Spleen (tissue), 11 donors: Measurements from ENCODE around the gene YEATS2. TPM values are rescaled to one million over a fixed set of nuclear protein-coding genes. Genes with fewer than 3 reads are reported as not detected.

Source experiments
- DNase-seq: peaks from one replicate; pipeline ENCODE4 v3.0.0-alpha.2; 2020
- H3K27ac ChIP-seq, 8 donors: fragments of 200-600 bp; sonication (generic) in 7 of 8; 1 replicate in 4 of 8; 2 replicates in 4 of 8; pipeline versions ENCODE4 v1.5.0 to v1.8.0; 2016 to 2021; ENCODE audit warnings: inconsistent platforms in 4 of 8, mild to moderate bottlenecking in 4 of 8, moderate library complexity in 1 of 8
- H3K27me3 ChIP-seq, 7 donors: fragments of 200-600 bp; sonication (generic) in 6 of 7; replicated peaks in 1 of 7; 1 replicate in 4 of 7; 2 replicates in 3 of 7; pipeline versions ENCODE4 v1.5.0 to v1.8.0; 2016 to 2021; ENCODE audit warnings: inconsistent platforms in 3 of 7, mild to moderate bottlenecking in 1 of 7
- H3K36me3 ChIP-seq, 6 donors: fragments of 200-600 bp; sonication (generic) in 5 of 6; 1 replicate in 4 of 6; 2 replicates in 2 of 6; pipeline versions ENCODE4 v1.5.0 to v1.8.0; 2016 to 2021; ENCODE audit warnings: inconsistent platforms in 2 of 6
- H3K4me1 ChIP-seq, 6 donors: fragments of 200-600 bp; sonication (generic) in 5 of 6; 1 replicate in 3 of 6; 2 replicates in 3 of 6; pipeline versions ENCODE4 v1.5.0 to v1.8.0; 2016 to 2021; ENCODE audit warnings: inconsistent platforms in 3 of 6
- H3K4me3 ChIP-seq, 8 donors: fragments of 200-600 bp; sonication (generic) in 7 of 8; 1 replicate in 4 of 8; 2 replicates in 4 of 8; pipeline versions ENCODE4 v1.5.0 to v1.8.0; 2016 to 2021; ENCODE audit warnings: inconsistent platforms in 4 of 8, mild to moderate bottlenecking in 4 of 8, moderate library complexity in 2 of 8
- H3K9me3 ChIP-seq, 8 donors: fragments of 200-600 bp; sonication (generic) in 7 of 8; 1 replicate in 4 of 8; 2 replicates in 4 of 8; pipeline versions ENCODE4 v1.5.0 to v1.8.0; 2016 to 2021; ENCODE audit warnings: inconsistent platforms in 4 of 8
- POLR2A ChIP-seq, 3 donors: fragments of 450-650 bp; IDR thresholded peaks; one replicate each; pipeline ENCODE4 v1.5.1; 2017; ENCODE audit warnings: antibody characterized with exemption in 3 of 3, mild to moderate bottlenecking in 1 of 3
- POLR2AphosphoS5 ChIP-seq, 3 donors: sonication (generic); formaldehyde crosslinking; IDR thresholded peaks; one replicate each; pipeline ENCODE4 v1.5.1; 2017; ENCODE audit warnings: antibody characterized with exemption in 3 of 3
- WGBS, 5 donors: extraction: QIAGEN DNeasy Blood & Tissue Kit in 3 of 5; methylation state at CpG; one replicate each; pipeline versions ENCODE4 v1.1.5 to v1.1.7; 2013 to 2018; 5-methylcytosine and 5-hydroxymethylcytosine counted together
- intact Hi-C: fragments of 100-400 bp; cut with DNase I; formaldehyde crosslinking; loops from one replicate; pipeline ENCODE4 v1.15.0; 2023; ENCODE audit warnings: low total_unique reads
- polyA plus RNA-seq, 3 donors: library from polyadenylated mRNA; stranded (reverse); fragments of 200-250 nt; gene quantifications; one replicate each; pipeline ENCODE4 v1.2.1, GENCODE V29; 2013
- total RNA-seq, 7 donors: library from RNA; depleted of rRNA in 3 of 7; stranded (reverse); fragments of >200 nt in 3 of 7; fragmentation: NEBNext Ultra II Directional in 4 of 7; extraction: Animal tissue kit (Norgen Biotek cat#: 25700) in 4 of 7; gene quantifications; one replicate each; pipeline versions ENCODE4 v1.1.0 to v1.2.1, GENCODE V29; 2016 to 2021
- TF ChIP-seq, protein P1 (sequence below), 11 experiments: fragments of 200-600 bp in 7 of 11; fragments of 450-650 bp in 4 of 11; sonication (generic) in 4 of 11; IDR thresholded peaks in 8 of 11; conservative IDR thresholded peaks in 3 of 11; 1 replicate in 7 of 11; 2 replicates in 4 of 11; pipeline versions ENCODE4 v1.4.0 to v1.8.0; 2016 to 2021; ENCODE audit warnings: antibody characterized with exemption in 11 of 11, inconsistent platforms in 4 of 11, mild to moderate bottlenecking in 1 of 11
- donor health status: healthy with polysubstance abuse.
- donor health status: DM: no; HTN: no; CAD: no; lungs with moderate emphysema.
- donor health status: DM: no; HTN: no; CAD: no.
- donor health status: Bipolar disorder and iron deficiency.
- donor health status: healthy.
- donor health status: DM: no; HTN: no; CAD: no.
- donor health status: DM: yes; HTN: yes; CAD: no.

YEATS2 gene
- total and polyA plus RNA-seq, 10 donors = 4.6 to 33.5 (median 24.9) TPM

- H3K36me3 ChIP-seq = peaks cover 0 to 100% (median 66%) of the 10 kb centered on the region in 6 donors
- H3K4me1 ChIP-seq = no peaks in the 10 kb centered on the region
- no peak overlapping the region for H3K27ac ChIP-seq
- no peak overlapping the region for H3K4me3 ChIP-seq
- WGBS, 5 donors = 91 to 97% (median 96%) methylated on average over 6 of the region's 6 CpGs
- H3K9me3 ChIP-seq = no peaks in the 10 kb centered on the region
- no peak for DNase-seq
- intact Hi-C loops = no loop called here
- TF ChIP-seq, protein P1, sequence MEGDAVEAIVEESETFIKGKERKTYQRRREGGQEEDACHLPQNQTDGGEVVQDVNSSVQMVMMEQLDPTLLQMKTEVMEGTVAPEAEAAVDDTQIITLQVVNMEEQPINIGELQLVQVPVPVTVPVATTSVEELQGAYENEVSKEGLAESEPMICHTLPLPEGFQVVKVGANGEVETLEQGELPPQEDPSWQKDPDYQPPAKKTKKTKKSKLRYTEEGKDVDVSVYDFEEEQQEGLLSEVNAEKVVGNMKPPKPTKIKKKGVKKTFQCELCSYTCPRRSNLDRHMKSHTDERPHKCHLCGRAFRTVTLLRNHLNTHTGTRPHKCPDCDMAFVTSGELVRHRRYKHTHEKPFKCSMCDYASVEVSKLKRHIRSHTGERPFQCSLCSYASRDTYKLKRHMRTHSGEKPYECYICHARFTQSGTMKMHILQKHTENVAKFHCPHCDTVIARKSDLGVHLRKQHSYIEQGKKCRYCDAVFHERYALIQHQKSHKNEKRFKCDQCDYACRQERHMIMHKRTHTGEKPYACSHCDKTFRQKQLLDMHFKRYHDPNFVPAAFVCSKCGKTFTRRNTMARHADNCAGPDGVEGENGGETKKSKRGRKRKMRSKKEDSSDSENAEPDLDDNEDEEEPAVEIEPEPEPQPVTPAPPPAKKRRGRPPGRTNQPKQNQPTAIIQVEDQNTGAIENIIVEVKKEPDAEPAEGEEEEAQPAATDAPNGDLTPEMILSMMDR (IDR thresholded peaks at IDR 0.05 in 8 of 11, conservative IDR thresholded peaks at IDR 0.05 in 3 of 11) = no peak
- TF ChIP-seq POLR2AphosphoS5 (IDR thresholded peaks at IDR 0.05) = no peak
- TF ChIP-seq POLR2A (IDR thresholded peaks at IDR 0.05) = no peak
- no peaks in the 10 kb centered on the region for H3K27me3 ChIP-seq
Observed at GRCh38 chr3:183833516-183833915, 135.9 kb downstream of the YEATS2 start.

GRCh38 chr3:183837390-183837789 lies 139.8 kb downstream of the YEATS2 start:
- TF ChIP-seq, protein P1 (IDR thresholded peaks at IDR 0.05 in 8 of 11, conservative IDR thresholded peaks at IDR 0.05 in 3 of 11) = no peak
- TF ChIP-seq POLR2AphosphoS5 (IDR thresholded peaks at IDR 0.05) (no peak), POLR2A (IDR thresholded peaks at IDR 0.05) (no peak)
- Histone ChIP-seq H3K4me3 (no peak overlapping the region), H3K36me3 (peaks cover 3 to 100% (median 76%) of the 10 kb centered on the region in 6 donors), H3K27ac (no peak overlapping the region), H3K4me1 (no peaks in the 10 kb centered on the region), H3K9me3 (no peaks in the 10 kb centered on the region), H3K27me3 (no peaks in the 10 kb centered on the region)
- WGBS, 5 donors = 92 to 95% (median 94%) methylated on average over 9 of the region's 9 CpGs
- DNase-seq = no peak
- intact Hi-C loops = no loop called here

DNA sequence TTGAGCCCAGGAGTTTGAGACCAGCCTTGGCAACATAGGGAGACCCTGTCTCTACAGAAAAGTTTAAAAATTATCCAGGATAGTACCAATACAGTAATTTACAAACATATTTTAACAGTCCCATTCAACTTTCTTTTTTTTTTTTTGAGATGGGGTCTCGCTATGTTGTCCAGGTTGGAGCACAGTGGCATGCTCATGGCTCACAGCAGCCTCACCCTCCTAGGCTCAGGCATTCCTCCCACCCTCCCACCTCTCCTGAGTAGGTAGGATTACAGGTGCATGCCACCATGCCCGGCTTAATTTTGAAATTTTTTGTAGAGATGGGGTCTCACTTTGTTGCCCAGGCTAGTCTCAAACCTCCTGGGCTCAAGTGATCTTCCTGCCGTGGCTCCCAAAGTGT lies 140.3 kb downstream of the YEATS2 start:
- peaks cover 3 to 100% (median 76%) of the 10 kb centered on the region in 6 donors for H3K36me3 ChIP-seq
- 97 to 100% (median 98%) methylated on average over 3 of the region's 3 CpGs for whole genome bisulfite sequencing, 5 donors
- intact Hi-C loops = no loop called here
- no peaks in the 10 kb centered on the region for H3K27me3 ChIP-seq
- no peaks in the 10 kb centered on the region for H3K4me1 ChIP-seq
- no peak for DNase-seq
- H3K4me3 ChIP-seq = no peak overlapping the region
- H3K27ac ChIP-seq = no peak overlapping the region
- TF ChIP-seq POLR2A (IDR thresholded peaks at IDR 0.05) (no peak), POLR2AphosphoS5 (IDR thresholded peaks at IDR 0.05) (no peak)
- TF ChIP-seq, protein P1 (IDR thresholded peaks at IDR 0.05 in 8 of 11, conservative IDR thresholded peaks at IDR 0.05 in 3 of 11) = no peak
- no peaks in the 10 kb centered on the region for H3K9me3 ChIP-seq

DNA sequence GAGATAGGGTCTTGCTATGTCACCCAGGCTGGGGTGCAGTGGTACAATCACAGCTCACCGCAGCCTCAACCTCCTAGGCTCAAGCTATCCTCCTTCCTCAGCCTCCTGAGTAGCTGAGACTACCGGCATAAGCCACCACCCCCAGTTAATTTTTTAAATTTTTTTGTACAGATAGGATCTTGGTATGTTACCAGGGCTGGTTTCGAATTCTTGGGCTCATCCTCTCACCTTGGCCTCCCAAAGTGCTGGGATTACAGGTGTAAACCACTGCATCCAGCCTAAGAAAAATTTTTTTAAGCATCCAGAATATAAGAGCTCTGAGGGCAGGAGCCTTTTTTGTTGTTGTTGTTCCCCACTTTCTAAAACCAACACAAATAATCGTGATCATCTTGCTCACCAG lies 142.2 kb downstream of the YEATS2 start:
- peaks cover 3 to 100% (median 72%) of the 10 kb centered on the region in 6 donors for H3K36me3 ChIP-seq
- intact Hi-C loops = no loop called here
- no peak overlapping the region for H3K4me3 ChIP-seq
- H3K4me1 ChIP-seq = no peaks in the 10 kb centered on the region
- DNase-seq = no peak
- WGBS, 5 donors = 94 to 98% (median 96%) methylated on average over 4 of the region's 4 CpGs
- TF ChIP-seq, protein P1 (IDR thresholded peaks at IDR 0.05 in 8 of 11, conservative IDR thresholded peaks at IDR 0.05 in 3 of 11) = no peak
- TF ChIP-seq POLR2A (IDR thresholded peaks at IDR 0.05) = no peak
- no peak for TF ChIP-seq POLR2AphosphoS5 (IDR thresholded peaks at IDR 0.05)
- H3K27ac ChIP-seq = no peak overlapping the region
- H3K27me3 ChIP-seq = no peaks in the 10 kb centered on the region
- H3K9me3 ChIP-seq = no peaks in the 10 kb centered on the region
